KOPT-K1 (cell line): ENCODE measurements around the gene IFNA5.

Experiments used
- H3K27ac ChIP-seq: fragments of 200-600 bp; sonication (generic); 2 replicates; pipeline ENCODE4 v1.5.1; 2016; ENCODE audit warnings: antibody characterized with exemption, mild to moderate bottlenecking, low read depth, low read length; ENCODE audit not compliant: poor library complexity, severe bottlenecking
- H3K36me3 ChIP-seq: fragments of 200-600 bp; sonication (generic); 2 replicates; pipeline ENCODE4 v1.5.1; 2017; ENCODE audit warnings: antibody characterized with exemption, mild to moderate bottlenecking, low read length, moderate library complexity; ENCODE audit not compliant: insufficient read depth
- H3K9me3 ChIP-seq: fragments of 200-600 bp; sonication (generic); 2 replicates; pipeline ENCODE4 v1.5.1; 2017; ENCODE audit warnings: antibody characterized with exemption, low read length, mild to moderate bottlenecking; ENCODE audit not compliant: insufficient read depth, poor library complexity, severe bottlenecking

The IFNA5 gene

GRCh38 chr9:21266733-21267484 is 38.2 kb downstream of the IFNA5 start:
- no peaks in the 10 kb centered on the region for H3K9me3 ChIP-seq
- H3K36me3 ChIP-seq = no peaks in the 10 kb centered on the region
- no peak overlapping the region for H3K27ac ChIP-seq

GRCh38 chr9:21265421-21266189 is 39.5 kb downstream of the IFNA5 start:
- H3K27ac ChIP-seq = no peak overlapping the region
- no peaks in the 10 kb centered on the region for H3K9me3 ChIP-seq
- no peaks in the 10 kb centered on the region for H3K36me3 ChIP-seq

DNA sequence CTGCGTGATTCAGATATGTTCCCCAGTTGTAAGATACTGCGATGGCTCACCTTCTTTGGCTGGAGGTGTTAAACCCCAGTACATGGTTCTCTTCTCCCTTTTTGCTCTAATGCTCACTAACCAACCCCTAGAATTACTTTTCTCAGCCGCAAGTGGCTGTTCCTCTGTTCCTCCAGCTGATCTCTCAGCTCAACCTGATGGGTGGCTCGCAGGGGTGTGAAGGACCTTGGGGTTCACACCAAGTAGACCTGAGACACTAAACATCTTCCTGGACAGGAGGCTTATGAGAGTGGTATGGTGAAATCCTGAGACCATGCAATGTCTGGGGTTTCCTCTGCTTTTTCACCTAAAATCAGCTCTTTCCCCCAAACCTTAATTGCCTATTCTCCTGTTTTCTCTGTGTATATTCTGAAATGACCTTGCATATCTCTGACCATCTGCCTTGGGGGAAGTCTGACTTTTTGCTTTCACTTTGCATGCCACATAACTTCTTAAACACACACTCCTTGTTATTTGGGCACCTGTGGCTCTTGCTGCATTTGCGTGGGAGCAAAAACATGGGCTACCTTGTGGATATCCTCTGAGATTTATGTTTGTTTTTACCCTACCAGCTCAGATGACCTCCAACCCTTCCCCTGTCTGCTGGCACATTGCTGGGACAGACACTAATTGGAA is 49.4 kb downstream of the IFNA5 start:
- Histone ChIP-seq H3K36me3 (no peaks in the 10 kb centered on the region), H3K27ac (no peak overlapping the region), H3K9me3 (no peaks in the 10 kb centered on the region)
